Activated T-helper 2 cell treated with anti-CD3 and anti-CD28 coated beads, Interferon-gamma antibody, Interleukin-2, Interleukin-4, amounts not matched to agents 10 μg/mL and 5 μg/mL and 100 μg/mL, durations not matched to agents 14 hours and 24 hours and 36 hours (primary cell): ENCODE results near the gene DCK. TPM values are rescaled to one million over a fixed set of nuclear protein-coding genes. Genes with fewer than 3 reads are reported as not detected.

Experiments
- DNase-seq: peaks from one replicate; pipeline ENCODE4 v3.0.0; 2021; ENCODE audit warnings: low spot score
- H3K27ac Mint-ChIP-seq: one replicate; pipeline ENCODE4 v1.8.0; 2021; ENCODE audit warnings: mixed read lengths
- H3K27me3 Mint-ChIP-seq: one replicate; pipeline ENCODE4 v1.8.0; 2021; ENCODE audit warnings: low read depth, mixed read lengths
- H3K36me3 Mint-ChIP-seq: one replicate; pipeline ENCODE4 v1.8.0; 2021; ENCODE audit warnings: low read depth, mixed read lengths
- H3K4me1 Mint-ChIP-seq: one replicate; pipeline ENCODE4 v1.8.0; 2021; ENCODE audit warnings: low read depth, mixed read lengths
- H3K4me3 Mint-ChIP-seq: one replicate; pipeline ENCODE4 v1.8.0; 2021; ENCODE audit warnings: low read depth, mild to moderate bottlenecking, moderate library complexity, mixed read lengths
- H3K9me3 Mint-ChIP-seq: one replicate; pipeline ENCODE4 v1.8.0; 2021; ENCODE audit warnings: mixed read lengths
- intact Hi-C: fragments of 100-400 bp; cut with micrococcal nuclease; formaldehyde crosslinking; loops from one replicate; pipeline ENCODE4 v1.15.1; 2023
- total RNA-seq: library from RNA; stranded (reverse); gene quantifications from 2 replicates; pipeline ENCODE4 v1.2.3, GENCODE V29; 2022

DCK gene
- 35.1 and 35.3 TPM in 2 replicates for total RNA-seq

DNA sequence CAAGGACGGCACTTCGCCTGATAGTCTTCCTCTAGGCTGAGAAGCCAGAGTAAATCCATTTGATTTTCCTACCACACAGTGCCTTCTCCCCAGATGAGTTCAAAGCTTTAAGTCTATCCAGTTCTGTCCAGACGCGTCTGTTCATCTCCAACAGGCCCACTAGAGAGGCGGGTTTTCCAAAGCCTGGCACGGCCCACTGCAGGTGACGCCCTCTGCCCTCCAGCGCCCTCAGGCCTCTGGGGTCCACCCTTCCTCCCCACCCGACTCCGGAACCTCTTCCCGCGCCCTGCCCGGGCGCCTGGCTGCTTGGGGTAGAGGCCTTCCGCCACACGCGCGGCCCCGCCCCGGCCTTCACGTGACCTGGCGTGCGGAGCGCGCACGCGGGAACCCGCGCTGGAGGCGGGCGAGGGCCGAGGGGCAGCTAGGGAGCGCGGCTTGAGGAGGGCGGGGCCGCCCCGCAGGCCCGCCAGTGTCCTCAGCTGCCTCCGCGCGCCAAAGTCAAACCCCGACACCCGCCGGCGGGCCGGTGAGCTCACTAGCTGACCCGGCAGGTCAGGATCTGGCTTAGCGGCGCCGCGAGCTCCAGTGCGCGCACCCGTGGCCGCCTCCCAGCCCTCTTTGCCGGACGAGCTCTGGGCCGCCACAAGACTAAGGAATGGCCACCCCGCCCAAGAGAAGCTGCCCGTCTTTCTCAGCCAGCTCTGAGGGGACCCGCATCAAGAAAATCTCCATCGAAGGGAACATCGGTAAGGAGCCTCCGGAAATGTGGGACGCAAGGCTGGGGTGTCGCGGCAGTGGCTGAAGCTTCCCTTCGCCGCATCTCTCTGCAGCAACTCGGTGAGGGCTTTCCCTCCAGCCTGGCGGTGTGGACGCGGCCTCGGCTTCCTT, at the start of gene DCK:
Gene DCK (plus strand): TSS at position 469 of the 888 bp plus-strand sequence. CDS start 187 bp downstream, at position 656.
- Mint-ChIP-seq H3K4me1 (peaks cover 39% of the 10 kb centered on the region), H3K27me3 (no peaks in the 10 kb centered on the region), H3K4me3 (peak within 1 kb of the TSS; percentile 99), H3K9me3 (no peaks in the 10 kb centered on the region), H3K36me3 (peaks cover 44% of the 10 kb centered on the region), H3K27ac (peak within 1 kb of the TSS; percentile 93)
- DNase-seq, result peak; percentile 83
- intact Hi-C loops, result loop anchor here (1.0 to 10.0 kb wide), 5 partner anchors 13 to 191 kb away; partner anchors contain the start of genes GRSF1 and MOB1B

DNA sequence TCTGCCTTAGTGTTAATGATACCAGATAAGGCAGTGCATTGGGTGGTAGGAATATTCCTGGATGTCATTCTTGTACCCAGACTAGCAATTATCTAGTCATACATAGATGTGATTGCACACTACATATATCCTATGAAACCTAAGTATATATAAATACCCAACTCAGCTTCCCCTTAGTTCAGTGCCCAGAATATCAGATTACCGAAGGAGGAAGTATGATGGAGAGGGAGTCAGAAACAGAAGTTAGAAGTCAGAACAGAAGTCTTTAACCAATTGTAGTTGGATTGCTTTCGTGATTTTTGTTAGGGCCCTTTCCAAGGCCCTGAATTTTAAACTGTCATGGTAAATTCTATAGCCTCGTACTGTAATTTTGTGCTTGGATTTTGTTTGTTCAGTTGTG, 48.4 kb upstream of the DCK start:
- H3K36me3 Mint-ChIP-seq, result peaks cover 8% of the 10 kb centered on the region
- no peaks in the 10 kb centered on the region for H3K27me3 Mint-ChIP-seq
- intact Hi-C loops, result loop anchor here (5.0 kb wide), 1 partner anchor 47 kb away; the partner anchor contains the start of gene DCK
- no peak overlapping the region for H3K4me3 Mint-ChIP-seq
- peaks cover 9% of the 10 kb centered on the region for H3K4me1 Mint-ChIP-seq
- no peak overlapping the region for H3K27ac Mint-ChIP-seq
- no peaks in the 10 kb centered on the region for H3K9me3 Mint-ChIP-seq
- DNase-seq, result no peak

DNA sequence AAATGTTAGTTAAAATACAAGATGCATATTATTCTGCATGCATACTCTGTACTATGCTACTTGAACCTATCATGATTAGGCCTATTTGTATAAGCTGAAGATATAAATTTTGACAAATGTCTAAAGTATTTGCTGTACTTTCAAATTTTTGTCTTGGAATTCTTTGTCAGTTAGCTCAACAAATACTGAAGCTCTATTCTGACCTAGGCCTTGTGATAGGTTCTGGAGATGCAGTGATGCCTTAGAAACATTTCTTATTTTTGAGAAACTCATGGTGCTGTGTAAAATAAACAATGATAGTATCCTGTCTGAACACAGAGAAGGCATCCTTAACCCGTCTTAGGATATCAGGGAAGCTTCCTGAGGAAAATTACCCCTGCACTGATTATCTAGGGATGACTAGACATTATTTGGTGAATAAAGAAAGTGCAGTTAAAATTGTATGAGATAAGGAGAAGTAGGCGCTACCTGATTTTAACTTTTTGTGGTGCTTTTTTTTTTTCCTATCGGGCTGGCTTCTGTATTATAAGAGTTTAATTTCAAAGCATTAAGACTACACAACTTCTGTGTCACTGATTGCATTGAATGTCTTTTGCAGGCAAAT, 47.9 kb upstream of the DCK start:
- Mint-ChIP-seq H3K4me1 (peaks cover 9% of the 10 kb centered on the region), H3K4me3 (no peak overlapping the region), H3K27me3 (no peaks in the 10 kb centered on the region), H3K9me3 (no peaks in the 10 kb centered on the region), H3K27ac (no peak overlapping the region), H3K36me3 (peaks cover 8% of the 10 kb centered on the region)
- no peak for DNase-seq
- intact Hi-C loops, result loop anchor here (5.0 kb wide), 1 partner anchor 47 kb away; the partner anchor contains the start of gene DCK

- Mint-ChIP-seq H3K4me3 (no peak overlapping the region), H3K27me3 (no peaks in the 10 kb centered on the region), H3K27ac (no peak overlapping the region), H3K9me3 (no peaks in the 10 kb centered on the region), H3K36me3 (peaks cover 4% of the 10 kb centered on the region), H3K4me1 (peaks cover 9% of the 10 kb centered on the region)
- DNase-seq, result no peak
- intact Hi-C loops, result loop anchor here (5.0 kb wide), 1 partner anchor 45 kb away; the partner anchor contains the start of gene DCK
Observed at GRCh38 chr4:70946939-70947338, 46.5 kb upstream of the DCK start.

DNA sequence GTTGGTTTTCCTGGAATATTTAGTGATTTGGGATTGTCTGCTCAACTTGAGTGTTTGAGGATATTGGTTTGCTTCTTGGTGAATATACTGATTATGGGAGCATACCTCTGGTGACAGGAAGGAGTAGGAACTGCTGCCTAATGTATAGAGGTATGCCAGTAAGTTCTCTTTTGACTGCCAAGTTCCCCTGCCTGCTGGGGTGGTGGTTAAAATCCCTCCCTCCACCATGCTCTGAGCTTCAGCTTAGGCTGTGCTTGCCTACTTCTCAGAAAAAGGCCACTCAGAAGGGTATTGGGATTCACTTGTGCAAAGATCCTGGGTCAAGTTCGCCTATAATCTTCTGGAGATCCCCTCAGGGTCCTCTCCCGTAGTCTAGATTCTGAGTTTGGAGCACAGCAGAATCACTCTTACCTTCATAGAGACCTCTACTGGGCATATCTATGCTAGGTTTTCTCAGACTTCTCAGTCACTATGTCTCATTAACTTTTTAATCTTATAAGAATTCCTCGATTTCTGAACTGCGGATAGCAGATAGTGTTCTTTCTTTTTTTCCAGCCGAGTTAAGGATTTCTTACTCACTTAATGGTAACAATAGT, 44.7 kb upstream of the DCK start:
- no peak for DNase-seq
- peaks cover 4% of the 10 kb centered on the region for H3K36me3 Mint-ChIP-seq
- no peaks in the 10 kb centered on the region for H3K27me3 Mint-ChIP-seq
- H3K4me3 Mint-ChIP-seq, result no peak overlapping the region
- peaks cover 12% of the 10 kb centered on the region for H3K4me1 Mint-ChIP-seq
- intact Hi-C loops, result loop anchor here (5.0 kb wide), 1 partner anchor 44 kb away; the partner anchor contains the start of gene DCK
- H3K9me3 Mint-ChIP-seq, result no peaks in the 10 kb centered on the region
- no peak overlapping the region for H3K27ac Mint-ChIP-seq

GRCh38 chr4:70954032-70954431, 39.4 kb upstream of the DCK start:
- no peak for DNase-seq
- H3K9me3 Mint-ChIP-seq, result no peaks in the 10 kb centered on the region
- H3K27ac Mint-ChIP-seq, result no peak overlapping the region
- H3K27me3 Mint-ChIP-seq, result no peaks in the 10 kb centered on the region
- intact Hi-C loops, result no loop called here
- H3K4me1 Mint-ChIP-seq, result peaks cover 11% of the 10 kb centered on the region
- no peak overlapping the region for H3K4me3 Mint-ChIP-seq
- H3K36me3 Mint-ChIP-seq, result no peaks in the 10 kb centered on the region

DNA sequence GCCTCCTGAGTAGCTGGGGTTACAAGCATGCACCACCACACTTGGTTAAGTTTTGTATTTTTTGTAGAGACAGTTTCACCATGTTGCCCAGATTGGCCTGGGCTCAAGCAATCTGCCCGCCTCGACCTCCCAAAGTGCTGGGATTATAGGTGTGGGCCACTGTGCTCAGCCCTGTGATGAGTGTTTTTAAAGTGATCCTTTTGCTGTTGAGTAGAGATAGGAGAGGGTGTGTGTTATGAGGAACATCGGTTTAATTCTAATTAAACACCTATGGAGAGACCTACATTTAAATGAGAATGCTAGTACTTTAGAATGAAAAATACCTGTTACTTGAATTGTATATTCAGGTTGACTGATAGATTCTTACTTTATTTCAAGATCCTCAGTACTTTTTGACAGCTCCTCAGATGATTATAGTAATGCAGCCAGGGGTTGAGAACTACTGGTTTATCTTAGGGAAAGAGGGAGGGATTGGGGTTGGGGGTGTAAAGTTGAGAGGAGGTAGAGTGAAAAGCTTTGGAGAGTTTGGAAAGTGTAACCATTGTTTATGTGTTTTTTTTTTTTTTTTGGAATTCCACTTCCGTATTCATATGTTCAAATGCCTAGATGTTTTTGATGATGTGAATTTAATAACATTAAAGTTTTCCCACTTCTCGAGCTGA, 36.8 kb upstream of the DCK start:
- Mint-ChIP-seq H3K4me3 (no peak overlapping the region), H3K27ac (no peak overlapping the region), H3K4me1 (peaks cover 11% of the 10 kb centered on the region), H3K27me3 (no peaks in the 10 kb centered on the region), H3K36me3 (peaks cover 3% of the 10 kb centered on the region), H3K9me3 (no peaks in the 10 kb centered on the region)
- intact Hi-C loops, result no loop called here
- DNase-seq, result no peak

- no peak overlapping the region for H3K27ac Mint-ChIP-seq
- H3K4me3 Mint-ChIP-seq, result no peak overlapping the region
- no peaks in the 10 kb centered on the region for H3K9me3 Mint-ChIP-seq
- no peaks in the 10 kb centered on the region for H3K27me3 Mint-ChIP-seq
- H3K4me1 Mint-ChIP-seq, result peaks cover 5% of the 10 kb centered on the region
- no peak for DNase-seq
- intact Hi-C loops, result no loop called here
- peaks cover 9% of the 10 kb centered on the region for H3K36me3 Mint-ChIP-seq
Observed at GRCh38 chr4:70958681-70959080, 34.8 kb upstream of the DCK start.

- Mint-ChIP-seq H3K9me3 (no peaks in the 10 kb centered on the region), H3K27ac (no peak overlapping the region), H3K27me3 (no peaks in the 10 kb centered on the region), H3K4me3 (no peak overlapping the region), H3K36me3 (peaks cover 13% of the 10 kb centered on the region), H3K4me1 (peaks cover 7% of the 10 kb centered on the region)
- intact Hi-C loops, result no loop called here
- DNase-seq, result no peak
Observed at GRCh38 chr4:70969076-70969475, 24.4 kb upstream of the DCK start.

- intact Hi-C loops, result no loop called here
- H3K4me3 Mint-ChIP-seq, result no peak overlapping the region
- peaks cover 37% of the 10 kb centered on the region for H3K36me3 Mint-ChIP-seq
- H3K27ac Mint-ChIP-seq, result no peak overlapping the region
- H3K4me1 Mint-ChIP-seq, result peaks cover 1% of the 10 kb centered on the region
- H3K27me3 Mint-ChIP-seq, result no peaks in the 10 kb centered on the region
- H3K9me3 Mint-ChIP-seq, result no peaks in the 10 kb centered on the region
- DNase-seq, result no peak
Observed at GRCh38 chr4:70976252-70976651, 17.2 kb upstream of the DCK start.

GRCh38 chr4:70979445-70980008, 13.9 kb upstream of the DCK start:
- H3K4me1 Mint-ChIP-seq, result peaks cover 3% of the 10 kb centered on the region
- intact Hi-C loops, result no loop called here
- H3K4me3 Mint-ChIP-seq, result no peak overlapping the region
- peaks cover 26% of the 10 kb centered on the region for H3K36me3 Mint-ChIP-seq
- DNase-seq, result no peak
- no peaks in the 10 kb centered on the region for H3K9me3 Mint-ChIP-seq
- no peaks in the 10 kb centered on the region for H3K27me3 Mint-ChIP-seq
- no peak overlapping the region for H3K27ac Mint-ChIP-seq

- no peaks in the 10 kb centered on the region for H3K9me3 Mint-ChIP-seq
- H3K4me1 Mint-ChIP-seq, result peaks cover 3% of the 10 kb centered on the region
- H3K27ac Mint-ChIP-seq, result no peak overlapping the region
- H3K4me3 Mint-ChIP-seq, result no peak overlapping the region
- no peak for DNase-seq
- H3K36me3 Mint-ChIP-seq, result peaks cover 23% of the 10 kb centered on the region
- intact Hi-C loops, result no loop called here
- H3K27me3 Mint-ChIP-seq, result no peaks in the 10 kb centered on the region
Observed at GRCh38 chr4:70980196-70980595, 13.3 kb upstream of the DCK start.
